Activated naive CD4-positive, alpha-beta T cell treated with anti-CD3 and anti-CD28 coated beads, Interleukin-2, amount 50 U/mL, for 24 hours (primary cell): ENCODE data around the gene LMTK2.

ENCODE experiments used
- H3K27ac Mint-ChIP-seq: one replicate; pipeline ENCODE4 v1.8.0; 2021; ENCODE audit warnings: mild to moderate bottlenecking, mixed read lengths
- H3K27me3 Mint-ChIP-seq: one replicate; pipeline ENCODE4 v1.8.0; 2021; ENCODE audit warnings: mixed read lengths
- H3K36me3 Mint-ChIP-seq: one replicate; pipeline ENCODE4 v1.8.0; 2021; ENCODE audit warnings: mixed read lengths
- H3K4me1 Mint-ChIP-seq: one replicate; pipeline ENCODE4 v1.8.0; 2021; ENCODE audit warnings: mixed read lengths
- H3K4me3 Mint-ChIP-seq: one replicate; pipeline ENCODE4 v1.8.0; 2021; ENCODE audit warnings: mild to moderate bottlenecking, mixed read lengths
- H3K9me3 Mint-ChIP-seq: one replicate; pipeline ENCODE4 v1.8.0; 2021; ENCODE audit warnings: mixed read lengths

Gene LMTK2

DNA sequence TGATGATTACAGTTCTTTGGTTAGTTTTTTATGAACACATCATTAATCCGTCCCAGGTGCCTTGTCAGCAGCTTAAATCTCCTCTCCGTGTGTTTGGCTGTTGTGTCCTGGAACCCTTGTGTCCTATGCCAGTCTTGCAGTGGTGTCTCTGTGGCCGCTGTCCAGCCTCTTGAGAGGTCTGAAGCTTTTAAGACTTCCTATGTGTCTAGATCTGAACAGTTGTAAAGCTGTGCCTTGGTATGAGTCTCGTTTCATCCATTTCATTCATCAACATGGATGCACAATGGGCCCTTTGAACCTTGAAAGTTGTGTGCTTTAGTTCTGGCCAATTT is 16.7 kb downstream of the LMTK2 start:
- Mint-ChIP-seq H3K4me1 (peaks cover 36% of the 10 kb centered on the region), H3K9me3 (no peaks in the 10 kb centered on the region), H3K27me3 (no peaks in the 10 kb centered on the region), H3K27ac (no peak overlapping the region), H3K36me3 (peaks cover 3% of the 10 kb centered on the region), H3K4me3 (no peak overlapping the region)

- H3K27me3 Mint-ChIP-seq: no peaks in the 10 kb centered on the region
- peaks cover 2% of the 10 kb centered on the region for H3K36me3 Mint-ChIP-seq
- peaks cover 45% of the 10 kb centered on the region for H3K4me1 Mint-ChIP-seq
- no peaks in the 10 kb centered on the region for H3K9me3 Mint-ChIP-seq
- H3K4me3 Mint-ChIP-seq: no peak overlapping the region
- H3K27ac Mint-ChIP-seq: no peak overlapping the region
Measured at GRCh38 chr7:98125759-98126158, 19.1 kb downstream of the LMTK2 start.

- Mint-ChIP-seq H3K9me3 (no peaks in the 10 kb centered on the region), H3K4me3 (no peak overlapping the region), H3K4me1 (peaks cover 53% of the 10 kb centered on the region), H3K27ac (no peak overlapping the region), H3K36me3 (peaks cover 2% of the 10 kb centered on the region), H3K27me3 (no peaks in the 10 kb centered on the region)
Measured at GRCh38 chr7:98126311-98127142, 19.9 kb downstream of the LMTK2 start.

GRCh38 chr7:98128346-98128745 is 21.7 kb downstream of the LMTK2 start:
- H3K27me3 Mint-ChIP-seq: no peaks in the 10 kb centered on the region
- no peak overlapping the region for H3K4me3 Mint-ChIP-seq
- H3K27ac Mint-ChIP-seq: no peak overlapping the region
- peaks cover 58% of the 10 kb centered on the region for H3K4me1 Mint-ChIP-seq
- peaks cover 2% of the 10 kb centered on the region for H3K36me3 Mint-ChIP-seq
- H3K9me3 Mint-ChIP-seq: no peaks in the 10 kb centered on the region

DNA sequence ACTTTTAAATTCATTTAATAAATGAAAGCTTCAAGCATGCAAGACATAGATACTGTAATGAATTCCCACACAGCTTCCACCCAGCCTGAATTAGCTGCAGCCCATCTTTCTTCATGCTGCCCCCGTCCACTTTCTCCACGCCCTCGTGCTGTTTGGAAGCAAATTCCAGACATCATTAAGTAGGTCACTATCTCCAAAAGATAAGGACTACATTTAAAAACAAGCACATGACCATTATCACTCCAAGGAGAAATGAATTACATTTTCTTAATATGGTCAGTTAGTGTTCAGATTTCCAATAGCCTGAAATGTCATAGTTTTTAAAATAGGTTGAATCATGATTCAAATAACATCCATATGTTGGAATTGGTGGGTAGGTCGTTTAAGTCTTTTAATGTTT is 24.3 kb downstream of the LMTK2 start:
- Mint-ChIP-seq H3K27me3 (no peaks in the 10 kb centered on the region), H3K9me3 (no peaks in the 10 kb centered on the region), H3K36me3 (peaks cover 2% of the 10 kb centered on the region), H3K27ac (no peak overlapping the region), H3K4me1 (peaks cover 66% of the 10 kb centered on the region), H3K4me3 (peak overlapping the region; percentile 26)

- no peaks in the 10 kb centered on the region for H3K9me3 Mint-ChIP-seq
- H3K27ac Mint-ChIP-seq: peak overlapping the region; percentile 19
- peaks cover 57% of the 10 kb centered on the region for H3K4me1 Mint-ChIP-seq
- H3K27me3 Mint-ChIP-seq: no peaks in the 10 kb centered on the region
- H3K36me3 Mint-ChIP-seq: peaks cover 6% of the 10 kb centered on the region
- peak overlapping the region; percentile 57 for H3K4me3 Mint-ChIP-seq
Measured at GRCh38 chr7:98133181-98133580, 26.5 kb downstream of the LMTK2 start.

GRCh38 chr7:98133621-98134303 is 27.1 kb downstream of the LMTK2 start:
- no peaks in the 10 kb centered on the region for H3K27me3 Mint-ChIP-seq
- peaks cover 57% of the 10 kb centered on the region for H3K4me1 Mint-ChIP-seq
- H3K27ac Mint-ChIP-seq: no peak overlapping the region
- H3K4me3 Mint-ChIP-seq: no peak overlapping the region
- peaks cover 6% of the 10 kb centered on the region for H3K36me3 Mint-ChIP-seq
- no peaks in the 10 kb centered on the region for H3K9me3 Mint-ChIP-seq

GRCh38 chr7:98134420-98135228 is 28.0 kb downstream of the LMTK2 start:
- no peak overlapping the region for H3K4me3 Mint-ChIP-seq
- H3K9me3 Mint-ChIP-seq: no peaks in the 10 kb centered on the region
- peaks cover 6% of the 10 kb centered on the region for H3K36me3 Mint-ChIP-seq
- no peaks in the 10 kb centered on the region for H3K27me3 Mint-ChIP-seq
- H3K27ac Mint-ChIP-seq: no peak overlapping the region
- peaks cover 55% of the 10 kb centered on the region for H3K4me1 Mint-ChIP-seq

- peaks cover 8% of the 10 kb centered on the region for H3K36me3 Mint-ChIP-seq
- peaks cover 41% of the 10 kb centered on the region for H3K4me1 Mint-ChIP-seq
- no peak overlapping the region for H3K27ac Mint-ChIP-seq
- no peaks in the 10 kb centered on the region for H3K9me3 Mint-ChIP-seq
- H3K4me3 Mint-ChIP-seq: no peak overlapping the region
- no peaks in the 10 kb centered on the region for H3K27me3 Mint-ChIP-seq
Measured at GRCh38 chr7:98135984-98136383, 29.3 kb downstream of the LMTK2 start.

DNA sequence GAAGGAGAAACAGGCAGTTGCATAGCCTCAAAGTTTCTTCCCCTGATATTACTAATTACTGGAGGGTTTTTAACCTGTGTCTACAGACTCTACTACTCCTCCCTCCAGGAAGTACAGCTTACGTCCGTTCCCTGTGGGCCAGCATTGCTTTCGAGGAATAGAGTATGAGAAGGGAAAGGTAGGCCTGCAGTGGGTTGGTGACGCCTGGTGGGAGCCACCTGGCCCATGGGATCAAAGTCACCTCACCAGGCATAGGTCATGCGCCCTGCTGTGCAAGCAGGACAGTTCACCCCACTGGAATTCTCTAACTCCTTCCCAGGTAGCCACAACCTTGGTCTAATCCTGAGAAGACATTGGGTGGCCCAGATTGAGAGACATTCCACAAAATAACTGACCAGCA is 29.8 kb downstream of the LMTK2 start:
- Mint-ChIP-seq H3K27me3 (no peaks in the 10 kb centered on the region), H3K4me3 (no peak overlapping the region), H3K36me3 (peaks cover 8% of the 10 kb centered on the region), H3K9me3 (no peaks in the 10 kb centered on the region), H3K27ac (no peak overlapping the region), H3K4me1 (peaks cover 37% of the 10 kb centered on the region)

DNA sequence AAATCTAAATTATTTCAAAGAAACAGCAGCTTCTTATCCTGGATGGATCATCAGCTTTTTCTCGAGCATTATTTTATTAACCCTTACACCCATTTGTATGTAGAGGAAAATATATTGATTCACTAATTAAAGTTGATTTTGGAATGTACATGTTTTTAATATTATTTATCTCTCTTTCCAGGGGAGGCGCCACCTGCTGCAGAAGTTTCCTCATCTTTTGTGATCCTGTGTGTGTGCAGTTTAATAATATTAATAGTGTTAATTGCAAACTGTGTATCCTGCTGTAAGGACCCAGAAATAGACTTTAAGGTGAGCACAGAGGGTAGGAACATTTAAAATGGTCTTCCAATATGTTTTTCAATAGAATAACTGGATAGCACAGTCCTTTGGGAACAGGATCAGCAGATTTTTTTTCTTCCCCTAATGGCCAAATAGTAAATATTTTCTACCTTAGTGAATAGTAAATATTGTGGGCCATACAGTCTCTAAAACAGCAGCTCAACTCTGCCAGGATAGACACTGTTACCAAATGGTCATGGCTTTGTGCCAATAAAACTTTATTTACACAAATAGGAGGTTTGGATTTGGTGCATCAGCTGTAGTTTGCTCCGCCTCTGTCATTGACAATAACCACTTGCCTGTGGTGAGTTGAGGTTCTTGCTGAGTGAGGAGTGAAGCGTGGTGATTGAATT is 30.6 kb downstream of the LMTK2 start:
- H3K27ac Mint-ChIP-seq: no peak overlapping the region
- H3K4me3 Mint-ChIP-seq: no peak overlapping the region
- H3K4me1 Mint-ChIP-seq: peaks cover 28% of the 10 kb centered on the region
- no peaks in the 10 kb centered on the region for H3K27me3 Mint-ChIP-seq
- no peaks in the 10 kb centered on the region for H3K9me3 Mint-ChIP-seq
- peaks cover 12% of the 10 kb centered on the region for H3K36me3 Mint-ChIP-seq

GRCh38 chr7:98137826-98138151 is 31.1 kb downstream of the LMTK2 start:
- Mint-ChIP-seq H3K4me1 (peaks cover 23% of the 10 kb centered on the region), H3K27me3 (no peaks in the 10 kb centered on the region), H3K27ac (no peak overlapping the region), H3K36me3 (peaks cover 14% of the 10 kb centered on the region), H3K9me3 (no peaks in the 10 kb centered on the region), H3K4me3 (no peak overlapping the region)

DNA sequence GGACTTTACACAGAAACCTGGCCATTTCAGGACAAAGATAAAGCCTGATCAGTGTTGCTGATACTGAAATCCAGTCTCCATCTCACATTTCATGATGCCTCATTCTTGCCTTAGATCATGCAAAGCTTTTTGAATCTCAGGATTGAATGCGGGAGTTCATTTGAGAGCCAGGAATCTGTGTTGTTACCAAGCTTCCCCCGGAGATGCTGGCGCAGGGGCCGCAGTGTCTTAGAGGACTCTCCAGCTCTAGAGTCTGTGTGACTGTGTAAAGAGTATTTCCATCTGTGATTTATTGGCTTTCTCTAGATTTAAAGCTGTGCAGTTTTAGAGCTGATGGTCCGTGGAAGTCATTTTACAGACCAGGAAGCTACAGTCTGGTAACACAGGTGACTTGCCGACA is 32.0 kb downstream of the LMTK2 start:
- H3K9me3 Mint-ChIP-seq: no peaks in the 10 kb centered on the region
- no peak overlapping the region for H3K27ac Mint-ChIP-seq
- H3K4me1 Mint-ChIP-seq: peaks cover 14% of the 10 kb centered on the region
- peaks cover 22% of the 10 kb centered on the region for H3K36me3 Mint-ChIP-seq
- no peaks in the 10 kb centered on the region for H3K27me3 Mint-ChIP-seq
- no peak overlapping the region for H3K4me3 Mint-ChIP-seq

- Mint-ChIP-seq H3K27ac (no peak overlapping the region), H3K36me3 (peaks cover 33% of the 10 kb centered on the region), H3K4me1 (no peaks in the 10 kb centered on the region), H3K27me3 (no peaks in the 10 kb centered on the region), H3K4me3 (no peak overlapping the region), H3K9me3 (peaks cover 7% of the 10 kb centered on the region)
Measured at GRCh38 chr7:98142658-98143057, 36.0 kb downstream of the LMTK2 start.

- Mint-ChIP-seq H3K4me1 (no peaks in the 10 kb centered on the region), H3K9me3 (peaks cover 7% of the 10 kb centered on the region), H3K4me3 (no peak overlapping the region), H3K27me3 (no peaks in the 10 kb centered on the region), H3K36me3 (peaks cover 29% of the 10 kb centered on the region), H3K27ac (no peak overlapping the region)
Measured at GRCh38 chr7:98148607-98149006, 41.9 kb downstream of the LMTK2 start.
